GM23248 (cell line): ENCODE results near the gene STAT5A. TPM values are rescaled to one million over a fixed set of nuclear protein-coding genes. Genes with fewer than 3 reads are reported as not detected.
"Not testable (repeated sequence)": the region's sequence is repeated elsewhere in the genome, so short reads cannot be mapped to it uniquely, and the experiment has no call there.

Experiments
- DNase-seq: peaks from one replicate; pipeline ENCODE4 v3.0.0-alpha.2; 2015
- H2AFZ ChIP-seq: fragments of 200-600 bp; sonication (generic); 2 replicates; pipeline ENCODE4 v1.6.1; 2016; ENCODE audit warnings: antibody characterized with exemption
- H3F3A ChIP-seq: fragments of 200-600 bp; sonication (generic); 2 replicates; pipeline ENCODE4 v1.6.1; 2016; ENCODE audit warnings: mild to moderate bottlenecking, antibody characterized with exemption, mixed run types; ENCODE audit not compliant: insufficient read depth
- H3K27ac ChIP-seq: fragments of 200-600 bp; sonication (generic); 2 replicates; pipeline ENCODE4 v1.5.1; 2016; ENCODE audit warnings: mild to moderate bottlenecking
- H3K27me3 ChIP-seq: fragments of 200-600 bp; sonication (generic); replicated peaks from 2 replicates; pipeline ENCODE4 v1.6.1; 2016; ENCODE audit warnings: mild to moderate bottlenecking; ENCODE audit not compliant: insufficient read depth
- H3K36me3 ChIP-seq: fragments of 200-600 bp; sonication (generic); 2 replicates; pipeline ENCODE4 v1.6.1; 2016; ENCODE audit warnings: low read depth, mild to moderate bottlenecking
- H3K4me1 ChIP-seq: fragments of 200-600 bp; sonication (generic); 2 replicates; pipeline ENCODE4 v1.6.1; 2016; ENCODE audit warnings: mild to moderate bottlenecking; ENCODE audit not compliant: insufficient read depth
- H3K4me2 ChIP-seq: fragments of 200-600 bp; sonication (generic); one replicate; pipeline ENCODE4 v1.6.1; 2016; ENCODE audit warnings: mild to moderate bottlenecking; ENCODE audit not compliant: unreplicated experiment
- H3K4me3 ChIP-seq: fragments of 200-600 bp; sonication (generic); 2 replicates; pipeline ENCODE4 v1.5.1; 2016; ENCODE audit warnings: mild to moderate bottlenecking
- H3K79me2 ChIP-seq: fragments of 200-600 bp; sonication (generic); 2 replicates; pipeline ENCODE4 v1.6.1; 2016; ENCODE audit warnings: mild to moderate bottlenecking; ENCODE audit not compliant: insufficient read depth
- H3K9ac ChIP-seq: fragments of 200-600 bp; sonication (generic); 2 replicates; pipeline ENCODE4 v1.6.1; 2016; ENCODE audit warnings: mild to moderate bottlenecking
- H3K9me2 ChIP-seq: fragments of 200-600 bp; sonication (generic); 2 replicates; pipeline ENCODE4 v1.6.1; 2016; ENCODE audit warnings: mixed run types, mild to moderate bottlenecking, moderate library complexity; ENCODE audit not compliant: insufficient read depth
- H3K9me3 ChIP-seq: fragments of 200-600 bp; sonication (generic); one replicate; pipeline ENCODE4 v1.6.1; 2017; ENCODE audit warnings: low read depth
- H4K20me1 ChIP-seq: fragments of 200-600 bp; sonication (generic); 2 replicates; pipeline ENCODE4 v1.6.0; 2016; ENCODE audit not compliant: insufficient read depth
- EZH2 ChIP-seq: fragments of 200-600 bp; sonication (generic); IDR thresholded peaks from 2 replicates; pipeline ENCODE4 v1.6.1; 2018; ENCODE audit warnings: antibody characterized with exemption, mild to moderate bottlenecking; ENCODE audit not compliant: insufficient read depth, poor library complexity, severe bottlenecking
- EZH2phosphoT487 ChIP-seq: fragments of 200-600 bp; sonication (generic); IDR thresholded peaks from 2 replicates; pipeline ENCODE4 v1.6.1; 2018; ENCODE audit warnings: antibody characterized with exemption, moderate library complexity, mild to moderate bottlenecking, low read depth; ENCODE audit not compliant: insufficient read depth
- WGBS, 2 experiments: methylation state at CpG; one replicate each; pipeline ENCODE4 v1.1.6; 2015 to 2017; ENCODE audit warnings: low lambda C conversion rate in 2 of 2, low coverage in 1 of 2; ENCODE audit errors: missing lambda C conversion rate in 2 of 2; 5-methylcytosine and 5-hydroxymethylcytosine counted together
- in situ Hi-C: fragments of 300-500 bp; cut with MboI; formaldehyde crosslinking; loops from 2 replicates; pipeline ENCODE4 v1.15.0; 2020
- polyA plus RNA-seq: library from polyadenylated mRNA; unstranded; fragments of >200 nt; fragmentation: Nextera tagmentation; extraction: Ambion mirVana; gene quantifications from 2 replicates; pipeline ENCODE4 v1.2.1, GENCODE V29; 2016
- total RNA-seq: library from RNA; depleted of rRNA; stranded (reverse); fragments of >200 nt; shearing (Covaris generic); gene quantifications from 2 replicates; pipeline ENCODE4 v1.2.3, GENCODE V29; 2014

Gene STAT5A
- total and polyA plus RNA-seq, 2 experiments from 2014 or later = 6.8 to 26.3 TPM

DNA sequence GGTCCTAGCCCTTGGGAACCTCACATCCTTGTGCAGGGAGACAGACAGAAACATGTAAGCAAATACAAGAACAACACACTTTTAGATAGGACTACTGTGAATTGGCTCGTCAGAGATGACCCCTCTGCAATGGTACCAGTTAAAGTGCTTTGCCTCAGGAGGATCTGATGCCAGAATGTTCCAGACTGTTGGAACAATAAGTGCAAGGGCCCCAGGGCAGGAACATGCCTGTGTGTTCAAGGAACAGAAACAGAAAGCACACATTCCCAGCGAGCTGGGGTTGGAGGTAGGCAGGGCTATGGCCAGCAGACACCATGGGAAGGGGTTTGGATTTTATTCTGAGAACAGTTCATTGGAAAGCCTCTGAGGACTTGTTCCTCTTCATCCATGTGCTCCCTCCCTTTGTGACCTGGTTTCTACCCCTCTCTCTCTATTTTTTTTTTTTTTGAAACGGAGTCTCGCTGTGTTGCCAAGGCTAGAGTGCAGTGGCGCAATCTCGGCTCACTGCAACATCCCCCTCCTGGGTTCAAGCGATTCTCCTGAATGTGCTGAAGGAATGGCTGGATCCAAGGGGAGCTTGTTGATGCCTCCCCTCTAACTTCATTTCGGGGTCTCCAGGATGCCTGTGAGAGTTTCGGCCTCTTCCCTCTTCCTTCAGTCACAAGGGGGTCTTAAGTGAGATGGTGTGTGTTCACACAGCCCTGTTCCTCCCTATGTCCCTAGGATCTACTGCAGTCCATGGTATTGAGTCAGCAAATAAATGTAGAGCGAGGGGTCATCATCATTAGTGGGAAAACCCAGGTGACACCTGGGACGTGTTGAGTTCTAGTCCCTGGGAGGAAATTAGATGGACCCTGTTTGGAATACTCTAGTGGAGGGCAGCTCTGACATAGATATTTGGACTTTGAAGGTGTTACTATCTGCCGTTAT lies 6.4 kb downstream of the STAT5A start:
- H3K9ac ChIP-seq = no peak overlapping the region
- H3K9me2 ChIP-seq = no peaks in the 10 kb centered on the region
- H3K4me2 ChIP-seq = no peak overlapping the region
- H3K79me2 ChIP-seq = no peaks in the 10 kb centered on the region
- in situ Hi-C loops = no loop called here
- no peak overlapping the region for H3K27ac ChIP-seq
- H2AFZ ChIP-seq = no peak overlapping the region
- H3K4me3 ChIP-seq = no peak overlapping the region
- H3K36me3 ChIP-seq = no peaks in the 10 kb centered on the region
- H3K4me1 ChIP-seq = no peaks in the 10 kb centered on the region
- DNase-seq = no peak
- no peak for TF ChIP-seq EZH2phosphoT487
- WGBS, 2 experiments = 85 to 87% methylated on average over 12 of the region's 12 CpGs
- H3K9me3 ChIP-seq = no peaks in the 10 kb centered on the region
- H3K27me3 ChIP-seq = no peaks in the 10 kb centered on the region
- H4K20me1 ChIP-seq = no peaks in the 10 kb centered on the region
- H3F3A ChIP-seq = no peaks in the 10 kb centered on the region

DNA sequence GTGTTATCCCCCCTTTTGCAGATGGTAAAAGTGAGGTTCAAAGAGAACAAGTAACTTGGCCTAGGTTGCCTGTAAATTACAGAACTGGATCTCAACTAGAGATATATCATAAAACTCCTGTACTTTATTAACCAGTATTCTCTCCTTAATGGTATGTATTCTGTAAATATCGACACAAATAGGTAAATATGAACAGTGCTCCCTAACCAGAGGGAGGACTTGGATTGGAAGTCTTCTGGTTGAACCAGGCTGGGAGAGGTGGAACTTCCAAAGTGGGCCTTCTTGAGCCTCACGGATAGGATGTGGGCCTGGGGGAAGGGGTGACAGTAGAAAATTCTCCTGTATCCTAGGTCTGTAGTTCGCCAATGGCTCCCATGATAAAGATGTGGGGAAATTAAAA lies 7.7 kb downstream of the STAT5A start:
- no peak overlapping the region for H3K4me3 ChIP-seq
- H3K9me3 ChIP-seq = no peaks in the 10 kb centered on the region
- H4K20me1 ChIP-seq = no peaks in the 10 kb centered on the region
- no peak overlapping the region for H3K9ac ChIP-seq
- no peaks in the 10 kb centered on the region for H3K9me2 ChIP-seq
- TF ChIP-seq EZH2 = no peak
- no peak for TF ChIP-seq EZH2phosphoT487
- WGBS, 2 experiments = 89% methylated on average over 3 of the region's 3 CpGs
- H3K79me2 ChIP-seq = no peaks in the 10 kb centered on the region
- no peak for DNase-seq
- no peaks in the 10 kb centered on the region for H3F3A ChIP-seq
- H3K4me2 ChIP-seq = no peak overlapping the region
- no peaks in the 10 kb centered on the region for H3K27me3 ChIP-seq
- H3K36me3 ChIP-seq = no peaks in the 10 kb centered on the region
- H2AFZ ChIP-seq = no peak overlapping the region
- H3K4me1 ChIP-seq = no peaks in the 10 kb centered on the region
- in situ Hi-C loops = no loop called here
- no peak overlapping the region for H3K27ac ChIP-seq

DNA sequence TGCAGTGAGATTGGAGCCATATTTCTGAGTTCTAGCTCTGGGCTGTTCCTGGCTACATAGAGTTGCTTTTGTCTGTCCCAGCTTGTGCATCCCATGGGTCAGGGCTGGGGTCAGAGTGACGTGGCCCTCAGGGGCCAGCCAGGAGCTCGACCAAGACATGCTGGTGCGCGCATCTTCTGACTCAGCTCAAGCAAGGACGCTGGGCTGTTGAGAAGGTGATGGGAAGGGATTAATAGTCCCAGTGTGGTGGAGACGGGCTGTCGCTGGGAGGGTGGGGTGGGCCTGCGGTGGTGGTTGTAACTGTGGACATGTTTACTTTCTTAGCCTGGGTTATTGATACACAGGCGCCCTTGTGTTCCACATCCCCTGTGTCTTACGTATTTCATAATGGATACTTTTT lies 9.5 kb downstream of the STAT5A start:
- H3K36me3 ChIP-seq, H4K20me1 ChIP-seq, H2AFZ ChIP-seq, in situ Hi-C loops, DNase-seq, H3K4me1 ChIP-seq, H3K27me3 ChIP-seq, H3K9me3 ChIP-seq, H3K9ac ChIP-seq, H3K9me2 ChIP-seq, H3K79me2 ChIP-seq, H3K4me2 ChIP-seq, H3K27ac ChIP-seq, H3K4me3 ChIP-seq, H3F3A ChIP-seq: not testable (repeated sequence)
- WGBS, 2 experiments = 93% methylated on average over 10 of the region's 10 CpGs

DNA sequence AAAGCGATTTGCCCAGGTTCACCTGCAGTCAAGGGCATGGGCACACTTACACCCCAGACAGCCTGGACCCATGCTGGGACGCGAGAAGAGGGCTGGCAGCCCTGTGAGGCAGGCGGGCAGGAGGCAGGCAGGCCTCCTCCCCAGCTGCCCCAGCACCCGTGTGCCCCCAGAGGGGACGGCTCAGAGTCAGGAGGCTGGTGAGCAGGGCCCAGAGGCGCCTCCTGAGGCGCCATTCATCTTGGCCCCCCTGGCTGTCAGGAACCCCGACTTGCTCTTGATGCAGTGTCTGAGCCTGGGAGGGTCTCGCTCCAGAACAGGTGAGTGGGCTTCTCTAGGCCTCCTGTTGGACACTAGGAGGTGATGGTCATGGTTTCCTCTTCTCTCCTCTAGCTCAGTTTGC lies 11.1 kb downstream of the STAT5A start:
- H3K9me3 ChIP-seq, H3K27me3 ChIP-seq, H3K4me2 ChIP-seq, DNase-seq, H3F3A ChIP-seq, H4K20me1 ChIP-seq, H3K9ac ChIP-seq, H3K79me2 ChIP-seq, H3K9me2 ChIP-seq, in situ Hi-C loops, H2AFZ ChIP-seq, H3K4me1 ChIP-seq, H3K4me3 ChIP-seq, H3K27ac ChIP-seq, H3K36me3 ChIP-seq: not testable (repeated sequence)
- WGBS, 2 experiments = 87 to 88% methylated on average over 10 of the region's 10 CpGs

DNA sequence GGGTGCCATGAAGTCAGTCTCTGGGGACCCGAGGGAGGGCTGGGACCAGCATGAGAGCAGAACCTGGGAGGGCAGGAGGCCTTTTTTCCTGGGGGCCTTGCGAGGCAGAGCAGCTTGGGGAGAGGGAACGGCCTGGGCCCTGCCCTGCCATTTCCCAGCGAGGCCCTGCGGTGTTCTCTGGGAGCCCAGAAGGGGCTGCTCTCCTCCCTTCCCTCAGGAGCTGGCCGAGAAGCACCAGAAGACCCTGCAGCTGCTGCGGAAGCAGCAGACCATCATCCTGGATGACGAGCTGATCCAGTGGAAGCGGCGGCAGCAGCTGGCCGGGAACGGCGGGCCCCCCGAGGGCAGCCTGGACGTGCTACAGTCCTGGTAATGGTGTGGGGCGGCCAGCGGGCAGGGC lies 11.6 kb downstream of the STAT5A start:
- H3K4me2 ChIP-seq, DNase-seq, H3F3A ChIP-seq: not testable (repeated sequence)

More for the DNA sequence above, 11.6 kb downstream of the STAT5A start:
- H2AFZ ChIP-seq, H3K9me3 ChIP-seq, H3K9me2 ChIP-seq, H3K36me3 ChIP-seq, H3K27me3 ChIP-seq, H3K4me3 ChIP-seq, H3K4me1 ChIP-seq, H3K79me2 ChIP-seq, H3K27ac ChIP-seq, H4K20me1 ChIP-seq, H3K9ac ChIP-seq, in situ Hi-C loops: not testable (repeated sequence)
- no CpG with 5 or more reads among the region's 17 CpGs for WGBS, 2 experiments
